GM04503 (cell line): ENCODE results near the gene PAXX.
"Not testable (repeated sequence)": the region's sequence is repeated elsewhere in the genome, so short reads cannot be mapped to it uniquely, and the experiment has no call there.

Experiments used
- DNase-seq: peaks from one replicate; pipeline ENCODE4 v3.0.0-alpha.2; 2012; ENCODE audit warnings: low read depth

Gene PAXX

GRCh38 chr9:137019891-137020683, 27.9 kb downstream of the PAXX start:
- no peak for DNase-seq

GRCh38 chr9:137020771-137021567, 28.7 kb downstream of the PAXX start:
- DNase-seq: no peak

- DNase-seq: no peak
These were observed 29.4 kb downstream of the PAXX start for GRCh38 chr9:137021568-137021978.

GRCh38 chr9:137021979-137022661, 29.9 kb downstream of the PAXX start:
- DNase-seq: no peak

- no peak for DNase-seq
These were observed 30.4 kb downstream of the PAXX start for GRCh38 chr9:137022662-137023008.

GRCh38 chr9:137023157-137023556, 30.9 kb downstream of the PAXX start:
- DNase-seq: no peak

- DNase-seq: no peak
These were observed 31.4 kb downstream of the PAXX start for GRCh38 chr9:137023583-137023991.

- DNase-seq: no peak
These were observed 33.3 kb downstream of the PAXX start for GRCh38 chr9:137025517-137025966.

GRCh38 chr9:137026384-137026783, 34.2 kb downstream of the PAXX start:
- no peak for DNase-seq

GRCh38 chr9:137026828-137027227, 34.6 kb downstream of the PAXX start:
- DNase-seq: no peak

- DNase-seq: no peak
These were observed 35.4 kb downstream of the PAXX start, which contains the start of gene ABCA2 for GRCh38 chr9:137027369-137028262. Gene ABCA2 (minus strand): TSS chr9:137028237. CDS start chr9:137028140, 97 bp downstream.

GRCh38 chr9:137028263-137029057, 36.2 kb downstream of the PAXX start:
- no peak for DNase-seq

GRCh38 chr9:137029058-137029936, 37.1 kb downstream of the PAXX start:
- DNase-seq: no peak

GRCh38 chr9:137030006-137030405, 37.8 kb downstream of the PAXX start:
- no peak for DNase-seq

- DNase-seq: no peak
These were observed 38.6 kb downstream of the PAXX start for GRCh38 chr9:137030538-137031527.

- no peak for DNase-seq
These were observed 39.9 kb downstream of the PAXX start, which contains the start of gene FUT7 for GRCh38 chr9:137031904-137032640. Gene FUT7 (minus strand): TSS chr9:137032088. CDS start chr9:137031991, 97 bp downstream.

- no peak for DNase-seq
These were observed 40.6 kb downstream of the PAXX start for GRCh38 chr9:137032858-137033257.

- not testable (repeated sequence) for DNase-seq
These were observed 41.3 kb downstream of the PAXX start for GRCh38 chr9:137033481-137033880.
